Erythroblast (primary cell): Measurements from ENCODE around the gene RPS24.

Experiments
- GATA1 ChIP-seq: IDR thresholded peaks from 2 replicates; pipeline ENCODE4 v1.6.1; 2011; ENCODE audit warnings: low read depth, mild to moderate bottlenecking, control low read depth, low read length, moderate library complexity
- POLR2A ChIP-seq: IDR thresholded peaks from 2 replicates; pipeline ENCODE4 v1.6.1; 2011; ENCODE audit warnings: mild to moderate bottlenecking, low read length

DNA sequence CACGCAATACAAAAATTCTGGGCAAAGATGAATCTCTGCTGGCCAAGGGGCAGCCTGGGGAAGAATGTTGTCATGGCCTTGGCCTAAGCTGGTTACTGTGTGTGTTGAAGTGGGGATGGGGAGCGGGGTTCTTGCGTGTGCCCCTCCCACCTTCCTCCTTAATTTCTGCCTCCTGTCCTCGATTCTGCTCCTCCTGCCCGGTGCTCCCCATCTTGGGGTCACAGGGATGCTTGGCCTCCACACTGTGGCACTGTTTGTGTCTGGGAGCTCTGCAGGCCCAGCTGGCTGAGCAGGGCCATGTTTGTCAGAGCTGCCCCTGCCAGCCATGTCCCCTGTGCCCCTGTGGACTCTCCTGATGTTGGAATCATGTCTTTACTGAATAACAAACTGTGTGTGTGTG lies 37.1 kb downstream of the RPS24 start:
- no peak for TF ChIP-seq POLR2A
- TF ChIP-seq GATA1 = no peak
